Vagina (tissue), 2 donors: ENCODE results near the gene CGB3.
"Not testable (repeated sequence)": the region's sequence is repeated elsewhere in the genome, so short reads cannot be mapped to it uniquely, and the experiment has no call there.

Experiments
- POLR2A ChIP-seq, 2 donors: fragments of 450-650 bp; IDR thresholded peaks; one replicate each; pipeline ENCODE4 v1.6.1; 2017; ENCODE audit warnings: antibody characterized with exemption in 2 of 2, mild to moderate bottlenecking in 2 of 2, moderate library complexity in 2 of 2
- POLR2AphosphoS5 ChIP-seq, 2 donors: sonication (generic); formaldehyde crosslinking; IDR thresholded peaks; one replicate each; pipeline ENCODE4 v1.9.0; 2017; ENCODE audit warnings: antibody characterized with exemption in 2 of 2, mild to moderate bottlenecking in 2 of 2, low read depth in 1 of 2; ENCODE audit not compliant: insufficient read depth in 1 of 2
- TF ChIP-seq, protein P1 (sequence below), 3 experiments: fragments of 450-650 bp in 2 of 3; fragments of 200-600 bp in 1 of 3; sonication (generic) in 1 of 3; IDR thresholded peaks; one replicate each; pipeline ENCODE4 v1.5.1; 2017 to 2019; ENCODE audit warnings: antibody characterized with exemption in 3 of 3, mild to moderate bottlenecking in 2 of 3, moderate library complexity in 2 of 3

DNA sequence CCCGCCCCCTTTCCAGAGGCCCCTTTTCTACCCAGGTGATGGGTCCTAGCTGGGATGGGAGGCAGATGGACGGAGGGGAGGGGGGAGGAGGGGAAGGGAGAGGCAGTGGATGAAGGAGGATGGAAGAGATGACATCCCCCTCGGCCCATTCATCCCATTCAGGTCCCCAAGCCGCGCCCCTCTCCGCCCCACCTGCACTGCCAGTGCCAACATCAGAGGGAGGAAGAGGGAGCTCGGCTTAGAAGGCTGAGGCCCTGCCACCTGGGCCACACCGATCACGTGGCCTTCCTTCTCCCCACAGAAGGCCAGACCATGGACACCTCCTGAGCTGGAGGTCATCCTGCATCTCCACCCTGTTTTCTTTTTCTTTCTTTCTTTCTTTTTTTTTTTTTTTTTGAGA lies 4.6 kb upstream of the CGB3 start:
- TF ChIP-seq, protein P1, sequence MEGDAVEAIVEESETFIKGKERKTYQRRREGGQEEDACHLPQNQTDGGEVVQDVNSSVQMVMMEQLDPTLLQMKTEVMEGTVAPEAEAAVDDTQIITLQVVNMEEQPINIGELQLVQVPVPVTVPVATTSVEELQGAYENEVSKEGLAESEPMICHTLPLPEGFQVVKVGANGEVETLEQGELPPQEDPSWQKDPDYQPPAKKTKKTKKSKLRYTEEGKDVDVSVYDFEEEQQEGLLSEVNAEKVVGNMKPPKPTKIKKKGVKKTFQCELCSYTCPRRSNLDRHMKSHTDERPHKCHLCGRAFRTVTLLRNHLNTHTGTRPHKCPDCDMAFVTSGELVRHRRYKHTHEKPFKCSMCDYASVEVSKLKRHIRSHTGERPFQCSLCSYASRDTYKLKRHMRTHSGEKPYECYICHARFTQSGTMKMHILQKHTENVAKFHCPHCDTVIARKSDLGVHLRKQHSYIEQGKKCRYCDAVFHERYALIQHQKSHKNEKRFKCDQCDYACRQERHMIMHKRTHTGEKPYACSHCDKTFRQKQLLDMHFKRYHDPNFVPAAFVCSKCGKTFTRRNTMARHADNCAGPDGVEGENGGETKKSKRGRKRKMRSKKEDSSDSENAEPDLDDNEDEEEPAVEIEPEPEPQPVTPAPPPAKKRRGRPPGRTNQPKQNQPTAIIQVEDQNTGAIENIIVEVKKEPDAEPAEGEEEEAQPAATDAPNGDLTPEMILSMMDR (IDR thresholded peaks at IDR 0.05) = not testable (repeated sequence)
- TF ChIP-seq POLR2AphosphoS5 (IDR thresholded peaks at IDR 0.05; ENCODE audit: insufficient read depth in 1 of 2, low read depth in 1 of 2); POLR2A (IDR thresholded peaks at IDR 0.05): not testable (repeated sequence)
